GM21529 (cell line): ENCODE measurements around the gene GIGYF2.

Experiments used
- ATAC-seq: cut with Tn5 transposase; IDR thresholded peaks from one replicate; pipeline ENCODE4 v1.9.1; 2021; ENCODE audit not compliant: unreplicated experiment

The GIGYF2 gene

GRCh38 chr2:232748038-232748437 is 50.9 kb downstream of the GIGYF2 start:
- no peak for ATAC-seq

- ATAC-seq: no peak
These were observed 52.2 kb downstream of the GIGYF2 start for GRCh38 chr2:232749331-232749730.

- no peak for ATAC-seq
These were observed 53.1 kb downstream of the GIGYF2 start for GRCh38 chr2:232750135-232750671.

GRCh38 chr2:232757905-232758304 is 60.8 kb downstream of the GIGYF2 start:
- no peak for ATAC-seq

- ATAC-seq: no peak
These were observed 64.3 kb downstream of the GIGYF2 start for GRCh38 chr2:232761301-232761907.

GRCh38 chr2:232767866-232768265 is 70.7 kb downstream of the GIGYF2 start:
- ATAC-seq: no peak

GRCh38 chr2:232770207-232770606 is 73.1 kb downstream of the GIGYF2 start:
- ATAC-seq: no peak

GRCh38 chr2:232771870-232772269 is 74.7 kb downstream of the GIGYF2 start:
- no peak for ATAC-seq

GRCh38 chr2:232772531-232772930 is 75.4 kb downstream of the GIGYF2 start:
- peak; percentile 79 for ATAC-seq

GRCh38 chr2:232773815-232774214 is 76.7 kb downstream of the GIGYF2 start:
- no peak for ATAC-seq

GRCh38 chr2:232776435-232776834 is 79.3 kb downstream of the GIGYF2 start, which contains the start of gene KCNJ13:
Gene KCNJ13 (minus strand): TSS chr2:232776565. CDS start chr2:232771362, 5,203 bp downstream.
- ATAC-seq: no peak

- ATAC-seq: no peak
These were observed 80.1 kb downstream of the GIGYF2 start for GRCh38 chr2:232777276-232777675.

GRCh38 chr2:232779465-232779864 is 82.3 kb downstream of the GIGYF2 start:
- no peak for ATAC-seq

- ATAC-seq: no peak
These were observed 82.8 kb downstream of the GIGYF2 start for GRCh38 chr2:232779934-232780333.

GRCh38 chr2:232781765-232782164 is 84.6 kb downstream of the GIGYF2 start:
- ATAC-seq: peak; percentile 94

GRCh38 chr2:232783278-232783677 is 86.1 kb downstream of the GIGYF2 start:
- ATAC-seq: no peak

GRCh38 chr2:232787806-232788205 is 90.7 kb downstream of the GIGYF2 start:
- ATAC-seq: no peak

GRCh38 chr2:232789082-232789481 is 92.0 kb downstream of the GIGYF2 start:
- ATAC-seq: no peak

GRCh38 chr2:232791518-232791917 is 94.4 kb downstream of the GIGYF2 start:
- ATAC-seq: no peak

- no peak for ATAC-seq
These were observed 96.1 kb downstream of the GIGYF2 start for GRCh38 chr2:232793271-232793670.

GRCh38 chr2:232794981-232795380 is 97.8 kb downstream of the GIGYF2 start:
- ATAC-seq: no peak

- no peak for ATAC-seq
These were observed 98.8 kb downstream of the GIGYF2 start for GRCh38 chr2:232795920-232796319.

- no peak for ATAC-seq
These were observed 101.1 kb downstream of the GIGYF2 start for GRCh38 chr2:232798187-232798586.
